Endodermal cell (in vitro differentiated cells): ENCODE results near the gene CALML6. TPM values are rescaled to one million over a fixed set of nuclear protein-coding genes. Genes with fewer than 3 reads are reported as not detected.

Experiments used
- DNase-seq: peaks from one replicate; pipeline ENCODE4 v3.0.0-alpha.2; 2017
- H3K27ac ChIP-seq: 2 replicates; pipeline ENCODE4 v1.5.1; 2013; ENCODE audit warnings: mild to moderate bottlenecking, low read depth, low read length, moderate library complexity
- H3K27me3 ChIP-seq: 2 replicates; pipeline ENCODE4 v1.6.1; 2013; ENCODE audit warnings: mild to moderate bottlenecking, low read length, moderate library complexity; ENCODE audit not compliant: insufficient read depth, control insufficient read depth, poor library complexity, severe bottlenecking
- H3K36me3 ChIP-seq: 2 replicates; pipeline ENCODE4 v1.7.0; 2013; ENCODE audit warnings: mild to moderate bottlenecking, low read length, moderate library complexity; ENCODE audit not compliant: control insufficient read depth, insufficient read depth
- H3K4me1 ChIP-seq: one replicate; pipeline ENCODE4 v1.7.0; 2013; ENCODE audit warnings: low read length; ENCODE audit not compliant: control insufficient read depth, insufficient read depth
- H3K4me3 ChIP-seq: 2 replicates; pipeline ENCODE4 v1.5.1; 2013; ENCODE audit warnings: mild to moderate bottlenecking, low read length, moderate library complexity
- H3K9ac ChIP-seq: 2 replicates; pipeline ENCODE4 v1.6.1; 2013; ENCODE audit warnings: mild to moderate bottlenecking, low read length, moderate library complexity; ENCODE audit not compliant: poor library complexity, severe bottlenecking; ENCODE audit errors: extremely low read depth
- H3K9me3 ChIP-seq: 2 replicates; pipeline ENCODE4 v1.6.1; 2013; ENCODE audit warnings: mild to moderate bottlenecking, low read length, moderate library complexity; ENCODE audit not compliant: control insufficient read depth
- H3K27ac Mint-ChIP-seq: 2 replicates; pipeline ENCODE4 v1.8.0; 2020; ENCODE audit warnings: mixed read lengths
- H3K27me3 Mint-ChIP-seq: 2 replicates; pipeline ENCODE4 v1.8.0; 2021; ENCODE audit warnings: mild to moderate bottlenecking, mixed read lengths; ENCODE audit not compliant: insufficient read depth
- H3K36me3 Mint-ChIP-seq: 2 replicates; pipeline ENCODE4 v1.8.0; 2020; ENCODE audit warnings: low read depth, mixed read lengths
- H3K4me1 Mint-ChIP-seq: 2 replicates; pipeline ENCODE4 v1.8.0; 2020; ENCODE audit warnings: mixed read lengths
- H3K4me3 Mint-ChIP-seq: 2 replicates; pipeline ENCODE4 v1.8.0; 2020; ENCODE audit warnings: mild to moderate bottlenecking, moderate library complexity, mixed read lengths
- H3K9me3 Mint-ChIP-seq: 2 replicates; pipeline ENCODE4 v1.8.0; 2020; ENCODE audit warnings: mild to moderate bottlenecking, mixed read lengths
- CTCF ChIP-seq: fragments of 200-600 bp; sonication (generic); conservative IDR thresholded peaks from 2 replicates; pipeline ENCODE4 v1.5.0; 2021; ENCODE audit warnings: antibody characterized with exemption, mild to moderate bottlenecking
- WGBS, 2 experiments: methylation state at CpG; one replicate each; pipeline versions ENCODE4 v1.1.5 to v1.1.7; 2013; ENCODE audit warnings: missing lambda C conversion rate in 2 of 2, mixed read lengths in 1 of 2; ENCODE audit not compliant: insufficient coverage in 1 of 2, insufficient read length in 1 of 2; 5-methylcytosine and 5-hydroxymethylcytosine counted together
- total RNA-seq, 2 donors: library from RNA; stranded (reverse); fragmentation: NEBNext Ultra II Directional in 1 of 2; extraction: Animal tissue kit (Norgen Biotek cat#: 25700) in 1 of 2; gene quantifications; 2 replicates in 1 of 2; 3 replicates in 1 of 2; pipeline ENCODE4 v1.2.1, GENCODE V29; 2021

The CALML6 gene
- total RNA-seq, 2 donors from 2014 or later: 0.89 to 1.4 TPM

GRCh38 chr1:1938613-1939295 lies 23.7 kb downstream of the CALML6 start:
- no peak overlapping the region for H3K27ac Mint-ChIP-seq
- H3K27me3 Mint-ChIP-seq: no peaks in the 10 kb centered on the region
- H3K36me3 Mint-ChIP-seq: no peaks in the 10 kb centered on the region
- no peaks in the 10 kb centered on the region for H3K27me3 ChIP-seq
- no peaks in the 10 kb centered on the region for H3K4me1 Mint-ChIP-seq
- H3K9ac ChIP-seq: no peak overlapping the region
- H3K4me3 ChIP-seq: no peak overlapping the region
- no peaks in the 10 kb centered on the region for H3K36me3 ChIP-seq
- no peaks in the 10 kb centered on the region for H3K4me1 ChIP-seq
- no peak for TF ChIP-seq CTCF
- DNase-seq: no peak
- WGBS, 2 experiments: 88 to 90% methylated on average over 17 to 24 of the region's 24 CpGs
- peaks cover 7% of the 10 kb centered on the region for H3K9me3 Mint-ChIP-seq
- no peaks in the 10 kb centered on the region for H3K9me3 ChIP-seq
- no peak overlapping the region for H3K4me3 Mint-ChIP-seq
- H3K27ac ChIP-seq: no peak overlapping the region

GRCh38 chr1:1939296-1940122 lies 24.4 kb downstream of the CALML6 start:
- TF ChIP-seq CTCF: no peak
- H3K4me3 ChIP-seq: no peak overlapping the region
- Mint-ChIP-seq H3K27me3 (peaks cover 2% of the 10 kb centered on the region), H3K4me3 (no peak overlapping the region), H3K27ac (no peak overlapping the region), H3K36me3 (no peaks in the 10 kb centered on the region), H3K4me1 (peaks cover 2% of the 10 kb centered on the region), H3K9me3 (no peaks in the 10 kb centered on the region)
- no peaks in the 10 kb centered on the region for H3K4me1 ChIP-seq
- no peaks in the 10 kb centered on the region for H3K9me3 ChIP-seq
- no peak for DNase-seq
- H3K27ac ChIP-seq: no peak overlapping the region
- no peak overlapping the region for H3K9ac ChIP-seq
- no peaks in the 10 kb centered on the region for H3K27me3 ChIP-seq
- WGBS, 2 experiments: 89 to 93% methylated on average over 12 to 28 of the region's 28 CpGs
- H3K36me3 ChIP-seq: no peaks in the 10 kb centered on the region

GRCh38 chr1:1940123-1940425 lies 25.0 kb downstream of the CALML6 start:
- no peak overlapping the region for H3K27ac Mint-ChIP-seq

More at GRCh38 chr1:1940123-1940425, 25.0 kb downstream of the CALML6 start:
- Histone ChIP-seq H3K4me1 (no peaks in the 10 kb centered on the region), H3K9ac (no peak overlapping the region), H3K27me3 (no peaks in the 10 kb centered on the region), H3K9me3 (no peaks in the 10 kb centered on the region), H3K4me3 (no peak overlapping the region), H3K27ac (no peak overlapping the region), H3K36me3 (no peaks in the 10 kb centered on the region)
- no peaks in the 10 kb centered on the region for H3K9me3 Mint-ChIP-seq
- TF ChIP-seq CTCF: no peak
- peaks cover 2% of the 10 kb centered on the region for H3K27me3 Mint-ChIP-seq
- whole genome bisulfite sequencing, 2 experiments: 89 to 93% methylated on average over 9 to 12 of the region's 12 CpGs
- H3K36me3 Mint-ChIP-seq: no peaks in the 10 kb centered on the region
- no peak overlapping the region for H3K4me3 Mint-ChIP-seq
- peaks cover 2% of the 10 kb centered on the region for H3K4me1 Mint-ChIP-seq
- DNase-seq: no peak
